AG04449 (cell line): ENCODE data around the gene ANKRD49.

Experiments used
- CTCF ChIA-PET: fragments of 350-600 bp; formaldehyde crosslinking; extraction: SDS; loops from one replicate; lab custom pipeline; 2021; ENCODE audit warnings: antibody characterized with exemption; lab: Yijun Ruan, JAX
- POLR2A ChIA-PET: fragments of 400-600, 350-600 bp; formaldehyde crosslinking; extraction: SDS; loops from one replicate; lab custom pipeline; 2020; ENCODE audit warnings: antibody characterized with exemption, inconsistent platforms; lab: Yijun Ruan, JAX
- DNase-seq: peaks from one replicate; pipeline ENCODE4 v3.0.0-alpha.2; 2010; ENCODE audit warnings: low read depth, low spot score
- H3K4me3 ChIP-seq: 2 replicates; pipeline ENCODE4 v1.5.1; 2011; ENCODE audit warnings: low read depth, mild to moderate bottlenecking, control low read depth, low read length
- CTCF ChIP-seq: IDR thresholded peaks from one replicate; pipeline ENCODE4 v1.5.1; 2011; ENCODE audit warnings: mild to moderate bottlenecking, moderate library complexity, low read length, control low read depth, inconsistent platforms; ENCODE audit not compliant: insufficient read depth; ENCODE audit errors: missing control alignments

Gene ANKRD49

GRCh38 chr11:94544646-94545263, 51.0 kb downstream of the ANKRD49 start:
- CTCF ChIA-PET, result interaction anchor here (0.9 to 3.1 kb wide), 6 partner anchors 10 to 58 kb away, joined by 3 to 11 read pairs (median 6); no protein-coding TSS in a partner anchor
- no peak for TF ChIP-seq CTCF
- peak overlapping the region; percentile 63 for H3K4me3 ChIP-seq
- DNase-seq, result no peak
- POLR2A ChIA-PET, result interaction anchor here (0.9 kb wide), 2 partner anchors 10 to 19 kb away, joined by 4 to 5 read pairs; no protein-coding TSS in a partner anchor

GRCh38 chr11:94545264-94546161, 51.7 kb downstream of the ANKRD49 start:
- no peak for TF ChIP-seq CTCF
- POLR2A ChIA-PET, result no interaction called here
- H3K4me3 ChIP-seq, result peak overlapping the region; percentile 63
- DNase-seq, result no peak
- CTCF ChIA-PET, result interaction anchor here (0.8 to 1.6 kb wide), 8 partner anchors 10 to 58 kb away, joined by 3 to 10 read pairs (median 4); no protein-coding TSS in a partner anchor

GRCh38 chr11:94546162-94546470, 52.3 kb downstream of the ANKRD49 start:
- no peak for TF ChIP-seq CTCF
- peak overlapping the region; percentile 63 for H3K4me3 ChIP-seq
- ChIA-PET CTCF (interaction anchor here (0.8 to 1.6 kb wide), 6 partner anchors 9 to 57 kb away, joined by 3 to 10 read pairs (median 5); no protein-coding TSS in a partner anchor), POLR2A (no interaction called here)
- no peak for DNase-seq

- TF ChIP-seq CTCF, result no peak
- DNase-seq, result no peak
- ChIA-PET POLR2A (no interaction called here), CTCF (interaction anchor here (1.0 to 1.5 kb wide), 3 partner anchors 14 to 56 kb away, joined by 5 read pairs; no protein-coding TSS in a partner anchor)
- H3K4me3 ChIP-seq, result peak overlapping the region; percentile 2; the same call in 1 of the 2 replicates
Measured at GRCh38 chr11:94546886-94547285, 53.1 kb downstream of the ANKRD49 start.

- POLR2A ChIA-PET, result no interaction called here
- TF ChIP-seq CTCF, result no peak
- DNase-seq, result no peak
- H3K4me3 ChIP-seq, result no peak overlapping the region
- CTCF ChIA-PET, result interaction anchor here (1.3 kb wide), 1 partner anchor 14 kb away, joined by 3 read pairs; no protein-coding TSS in a partner anchor
Measured at GRCh38 chr11:94549146-94549545, 55.4 kb downstream of the ANKRD49 start.
